ENCODE results near the gene MICAL2.

MICAL2 gene

GRCh38 chr11:12212821-12213185 is 102.4 kb downstream of the MICAL2 start:
- DNase-seq = no peak

- no peak for DNase-seq
These were observed 103.5 kb downstream of the MICAL2 start for GRCh38 chr11:12213883-12214282.

- no peak for DNase-seq
These were observed 104.4 kb downstream of the MICAL2 start for GRCh38 chr11:12214751-12215150.

- no peak for DNase-seq
These were observed 104.8 kb downstream of the MICAL2 start for GRCh38 chr11:12215181-12215593.

GRCh38 chr11:12216041-12216451 is 105.7 kb downstream of the MICAL2 start:
- DNase-seq = no peak

GRCh38 chr11:12216671-12217374 is 106.4 kb downstream of the MICAL2 start:
- no peak for DNase-seq

- no peak for DNase-seq
These were observed 107.5 kb downstream of the MICAL2 start for GRCh38 chr11:12217879-12218278.

GRCh38 chr11:12218909-12219308 is 108.5 kb downstream of the MICAL2 start:
- no peak for DNase-seq

GRCh38 chr11:12219757-12220156 is 109.4 kb downstream of the MICAL2 start:
- no peak for DNase-seq

- no peak for DNase-seq
These were observed 109.9 kb downstream of the MICAL2 start for GRCh38 chr11:12220305-12220704.

- DNase-seq = no peak
These were observed 110.7 kb downstream of the MICAL2 start for GRCh38 chr11:12221051-12221535.

- DNase-seq = no peak
These were observed 111.8 kb downstream of the MICAL2 start for GRCh38 chr11:12222055-12222792.

GRCh38 chr11:12223771-12224536 is 113.6 kb downstream of the MICAL2 start:
- DNase-seq = no peak

GRCh38 chr11:12224537-12224893 is 114.1 kb downstream of the MICAL2 start:
- peak; percentile 87 for DNase-seq

- DNase-seq = no peak
These were observed 114.8 kb downstream of the MICAL2 start for GRCh38 chr11:12225046-12225739.

- no peak for DNase-seq
These were observed 115.7 kb downstream of the MICAL2 start for GRCh38 chr11:12226093-12226492.

- DNase-seq = no peak
These were observed 119.2 kb downstream of the MICAL2 start for GRCh38 chr11:12229450-12230229.

GRCh38 chr11:12232160-12232559 is 121.8 kb downstream of the MICAL2 start:
- no peak for DNase-seq

GRCh38 chr11:12232817-12233601 is 122.6 kb downstream of the MICAL2 start:
- DNase-seq = no peak

GRCh38 chr11:12233602-12233925 is 123.2 kb downstream of the MICAL2 start:
- no peak for DNase-seq

- no peak for DNase-seq
These were observed 123.8 kb downstream of the MICAL2 start for GRCh38 chr11:12234221-12234620.

- no peak for DNase-seq
These were observed 124.7 kb downstream of the MICAL2 start for GRCh38 chr11:12235080-12235479.
